GM23338 (cell line): Measurements from ENCODE around the gene ANKS1B. TPM values are rescaled to one million over a fixed set of nuclear protein-coding genes. Genes with fewer than 3 reads are reported as not detected.

Experiments used
- ATAC-seq: fragments of 200-7000 bp; cut with Tn5 transposase; 3 replicates; pipeline ENCODE4 v1.9.1; 2020
- DNase-seq: peaks from one replicate; pipeline ENCODE4 v3.0.0-alpha.2; 2015; ENCODE audit warnings: low spot score
- H2AFZ ChIP-seq: fragments of 200-600 bp; sonication (generic); 2 replicates; pipeline ENCODE4 v1.8.0; 2016; ENCODE audit warnings: antibody characterized with exemption, mild to moderate bottlenecking, moderate library complexity
- H3F3A ChIP-seq: fragments of 200-600 bp; sonication (generic); replicated peaks from 2 replicates; pipeline ENCODE4 v1.8.0; 2017; ENCODE audit warnings: antibody characterized with exemption, mixed run types, low read depth
- H3K27ac ChIP-seq: fragments of 200-600 bp; sonication (generic); 2 replicates; pipeline ENCODE4 v1.6.1; 2016; ENCODE audit warnings: low read depth
- H3K27me3 ChIP-seq: fragments of 200-600 bp; sonication (generic); 2 replicates; pipeline ENCODE4 v1.8.0; 2016; ENCODE audit warnings: mild to moderate bottlenecking, mixed run types, moderate library complexity; ENCODE audit not compliant: insufficient read depth
- H3K36me3 ChIP-seq: fragments of 200-600 bp; sonication (generic); 2 replicates; pipeline ENCODE4 v1.8.0; 2016; ENCODE audit warnings: mild to moderate bottlenecking; ENCODE audit not compliant: insufficient read depth
- H3K4me1 ChIP-seq: fragments of 200-600 bp; sonication (generic); 2 replicates; pipeline ENCODE4 v1.8.0; 2016; ENCODE audit warnings: mild to moderate bottlenecking, moderate library complexity; ENCODE audit not compliant: insufficient read depth
- H3K4me2 ChIP-seq: fragments of 200-600 bp; sonication (generic); 2 replicates; pipeline ENCODE4 v1.7.1; 2017; ENCODE audit warnings: mixed run types
- H3K4me3 ChIP-seq: fragments of 200-600 bp; sonication (generic); 2 replicates; pipeline ENCODE4 v1.6.1; 2016; ENCODE audit warnings: mixed run types
- H3K79me2 ChIP-seq: fragments of 200-600 bp; sonication (generic); replicated peaks from 2 replicates; pipeline ENCODE4 v1.8.0; 2017; ENCODE audit warnings: mild to moderate bottlenecking; ENCODE audit not compliant: insufficient read depth
- H3K9me2 ChIP-seq: fragments of 200-600 bp; sonication (generic); 2 replicates; pipeline ENCODE4 v1.8.0; 2017; ENCODE audit not compliant: insufficient read depth
- H4K20me1 ChIP-seq: fragments of 200-600 bp; sonication (generic); replicated peaks from 2 replicates; pipeline ENCODE4 v1.8.0; 2017; ENCODE audit warnings: mild to moderate bottlenecking; ENCODE audit not compliant: insufficient read depth
- H3K27ac Mint-ChIP-seq: 2 replicates; pipeline ENCODE4 v1.8.0; 2020; ENCODE audit warnings: inconsistent platforms, mild to moderate bottlenecking, moderate library complexity, mixed read lengths
- H3K27me3 Mint-ChIP-seq: 3 replicates; pipeline ENCODE4 v1.8.0; 2022; ENCODE audit warnings: low read depth, mild to moderate bottlenecking, moderate library complexity, mixed read lengths, inconsistent platforms; ENCODE audit not compliant: insufficient read depth, poor library complexity
- H3K36me3 Mint-ChIP-seq: 3 replicates; pipeline ENCODE4 v1.8.0; 2021; ENCODE audit warnings: low read depth, mild to moderate bottlenecking, inconsistent platforms, moderate library complexity, mixed read lengths
- H3K4me1 Mint-ChIP-seq: 3 replicates; pipeline ENCODE4 v1.8.0; 2020; ENCODE audit warnings: mild to moderate bottlenecking, inconsistent platforms, mixed read lengths
- H3K4me3 Mint-ChIP-seq: 3 replicates; pipeline ENCODE4 v1.8.0; 2021; ENCODE audit warnings: moderate library complexity, mild to moderate bottlenecking, inconsistent platforms, mixed read lengths
- H3K9me3 Mint-ChIP-seq: 3 replicates; pipeline ENCODE4 v1.8.0; 2020; ENCODE audit warnings: moderate library complexity, mild to moderate bottlenecking, inconsistent platforms, mixed read lengths
- JUNB ChIP-seq: IDR thresholded peaks from one replicate; pipeline ENCODE4 v1.6.1; 2016; ENCODE audit warnings: antibody characterized with exemption; ENCODE audit not compliant: unreplicated experiment
- NANOG ChIP-seq: IDR thresholded peaks from 2 replicates; pipeline ENCODE4 v1.6.1; 2016; ENCODE audit warnings: antibody characterized with exemption, borderline replicate concordance
- POLR2AphosphoS5 ChIP-seq: IDR thresholded peaks from 2 replicates; pipeline ENCODE4 v1.6.1; 2016; ENCODE audit warnings: antibody characterized with exemption, low read depth
- ZNF331 ChIP-seq: fragments of 250-450 bp; sonication (Bioruptor Pico); IDR thresholded peaks from 2 replicates; pipeline ENCODE4 v1.5.0; 2020; ENCODE audit warnings: low read depth, mild to moderate bottlenecking, moderate library complexity
- polyA plus RNA-seq: library from polyadenylated mRNA; unstranded; fragments of >200 nt; fragmentation: Nextera tagmentation; extraction: Ambion mirVana; gene quantifications from 2 replicates; pipeline ENCODE4 v1.2.1, GENCODE V29; 2016
- total RNA-seq: library from RNA; depleted of rRNA; stranded (reverse); fragments of >200 nt; shearing (Covaris generic); gene quantifications from 2 replicates; pipeline ENCODE4 v1.2.3, GENCODE V29; 2014
- TF ChIP-seq, protein P1 (sequence below), 2 experiments: fragments of 200-600 bp in 1 of 2; sonication (generic) in 1 of 2; conservative IDR thresholded peaks; 2 replicates each; pipeline versions ENCODE4 v1.5.1 to v1.6.1; 2016 to 2017; ENCODE audit warnings: antibody characterized with exemption in 2 of 2, low read depth in 2 of 2, mild to moderate bottlenecking in 2 of 2, moderate library complexity in 1 of 2
- TF ChIP-seq, protein P2 (sequence below): IDR thresholded peaks from one replicate; pipeline ENCODE4 v1.6.1; 2018; ENCODE audit warnings: antibody characterized with exemption; ENCODE audit not compliant: unreplicated experiment
- TF ChIP-seq, protein P3 (sequence below): IDR thresholded peaks from 2 replicates; pipeline ENCODE4 v1.6.1; 2016; ENCODE audit warnings: antibody characterized with exemption

ANKS1B gene
- total and polyA plus RNA-seq, 2 experiments from 2014 or later: 4.3 to 5.8 TPM

DNA sequence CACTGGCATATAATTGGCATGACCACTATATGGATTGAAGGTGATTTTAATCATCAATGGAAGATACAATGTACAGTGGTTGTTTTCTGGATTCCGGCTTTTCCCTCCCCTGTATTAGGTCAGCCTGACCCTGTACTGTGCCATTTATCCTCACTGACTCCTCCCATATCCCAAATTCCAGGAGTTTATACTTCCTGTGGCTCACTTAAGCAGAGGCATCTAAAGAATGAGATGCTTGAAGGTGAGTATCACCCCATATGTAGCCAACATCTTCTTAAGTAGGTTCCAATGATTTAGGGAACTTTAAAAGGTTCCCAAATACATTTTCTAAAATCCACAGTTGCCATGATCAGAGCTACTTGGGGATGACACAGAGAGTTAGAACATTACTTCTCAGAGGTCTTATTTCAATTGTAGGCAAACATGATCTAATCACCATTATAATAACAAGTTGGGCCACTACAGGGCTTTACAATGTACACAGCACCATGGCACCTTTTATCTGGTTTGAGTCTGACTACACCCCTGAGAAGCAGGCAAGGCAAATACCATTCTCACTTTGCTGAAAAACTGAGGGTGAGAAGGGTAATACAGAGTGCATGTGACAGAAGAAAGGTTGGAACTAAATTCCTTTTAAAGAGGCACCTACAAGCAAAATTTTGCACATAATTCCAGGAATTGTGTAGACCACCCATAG is 549.5 kb downstream of the ANKS1B start:
- Histone ChIP-seq H3K4me1 (peaks cover 4% of the 10 kb centered on the region; the same call in 1 of the 2 replicates), H2AFZ (no peak overlapping the region), H3K4me3 (no peak overlapping the region), H3K27me3 (no peaks in the 10 kb centered on the region), H3K36me3 (no peaks in the 10 kb centered on the region), H3K79me2 (no peaks in the 10 kb centered on the region), H3K27ac (no peak overlapping the region), H4K20me1 (no peaks in the 10 kb centered on the region), H3K9me2 (no peaks in the 10 kb centered on the region), H3K4me2 (no peak overlapping the region), H3F3A (no peaks in the 10 kb centered on the region)
- Mint-ChIP-seq H3K36me3 (no peaks in the 10 kb centered on the region), H3K27ac (no peak overlapping the region), H3K9me3 (no peaks in the 10 kb centered on the region), H3K4me1 (peaks cover 14% of the 10 kb centered on the region), H3K27me3 (no peaks in the 10 kb centered on the region), H3K4me3 (no peak overlapping the region)
- ATAC-seq (peak; percentile 57), DNase-seq (peak; percentile 14)
- TF ChIP-seq, protein P1, sequence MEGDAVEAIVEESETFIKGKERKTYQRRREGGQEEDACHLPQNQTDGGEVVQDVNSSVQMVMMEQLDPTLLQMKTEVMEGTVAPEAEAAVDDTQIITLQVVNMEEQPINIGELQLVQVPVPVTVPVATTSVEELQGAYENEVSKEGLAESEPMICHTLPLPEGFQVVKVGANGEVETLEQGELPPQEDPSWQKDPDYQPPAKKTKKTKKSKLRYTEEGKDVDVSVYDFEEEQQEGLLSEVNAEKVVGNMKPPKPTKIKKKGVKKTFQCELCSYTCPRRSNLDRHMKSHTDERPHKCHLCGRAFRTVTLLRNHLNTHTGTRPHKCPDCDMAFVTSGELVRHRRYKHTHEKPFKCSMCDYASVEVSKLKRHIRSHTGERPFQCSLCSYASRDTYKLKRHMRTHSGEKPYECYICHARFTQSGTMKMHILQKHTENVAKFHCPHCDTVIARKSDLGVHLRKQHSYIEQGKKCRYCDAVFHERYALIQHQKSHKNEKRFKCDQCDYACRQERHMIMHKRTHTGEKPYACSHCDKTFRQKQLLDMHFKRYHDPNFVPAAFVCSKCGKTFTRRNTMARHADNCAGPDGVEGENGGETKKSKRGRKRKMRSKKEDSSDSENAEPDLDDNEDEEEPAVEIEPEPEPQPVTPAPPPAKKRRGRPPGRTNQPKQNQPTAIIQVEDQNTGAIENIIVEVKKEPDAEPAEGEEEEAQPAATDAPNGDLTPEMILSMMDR (conservative IDR thresholded peaks at IDR 0.05; ENCODE audit: low read depth in 2 of 2): no peak
- TF ChIP-seq JUNB (no peak), NANOG (no peak), ZNF331 (no peak)
- TF ChIP-seq, protein P2, sequence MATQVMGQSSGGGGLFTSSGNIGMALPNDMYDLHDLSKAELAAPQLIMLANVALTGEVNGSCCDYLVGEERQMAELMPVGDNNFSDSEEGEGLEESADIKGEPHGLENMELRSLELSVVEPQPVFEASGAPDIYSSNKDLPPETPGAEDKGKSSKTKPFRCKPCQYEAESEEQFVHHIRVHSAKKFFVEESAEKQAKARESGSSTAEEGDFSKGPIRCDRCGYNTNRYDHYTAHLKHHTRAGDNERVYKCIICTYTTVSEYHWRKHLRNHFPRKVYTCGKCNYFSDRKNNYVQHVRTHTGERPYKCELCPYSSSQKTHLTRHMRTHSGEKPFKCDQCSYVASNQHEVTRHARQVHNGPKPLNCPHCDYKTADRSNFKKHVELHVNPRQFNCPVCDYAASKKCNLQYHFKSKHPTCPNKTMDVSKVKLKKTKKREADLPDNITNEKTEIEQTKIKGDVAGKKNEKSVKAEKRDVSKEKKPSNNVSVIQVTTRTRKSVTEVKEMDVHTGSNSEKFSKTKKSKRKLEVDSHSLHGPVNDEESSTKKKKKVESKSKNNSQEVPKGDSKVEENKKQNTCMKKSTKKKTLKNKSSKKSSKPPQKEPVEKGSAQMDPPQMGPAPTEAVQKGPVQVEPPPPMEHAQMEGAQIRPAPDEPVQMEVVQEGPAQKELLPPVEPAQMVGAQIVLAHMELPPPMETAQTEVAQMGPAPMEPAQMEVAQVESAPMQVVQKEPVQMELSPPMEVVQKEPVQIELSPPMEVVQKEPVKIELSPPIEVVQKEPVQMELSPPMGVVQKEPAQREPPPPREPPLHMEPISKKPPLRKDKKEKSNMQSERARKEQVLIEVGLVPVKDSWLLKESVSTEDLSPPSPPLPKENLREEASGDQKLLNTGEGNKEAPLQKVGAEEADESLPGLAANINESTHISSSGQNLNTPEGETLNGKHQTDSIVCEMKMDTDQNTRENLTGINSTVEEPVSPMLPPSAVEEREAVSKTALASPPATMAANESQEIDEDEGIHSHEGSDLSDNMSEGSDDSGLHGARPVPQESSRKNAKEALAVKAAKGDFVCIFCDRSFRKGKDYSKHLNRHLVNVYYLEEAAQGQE: no peak

GRCh38 chr12:99433155-99433554 is 551.6 kb downstream of the ANKS1B start:
- no peaks in the 10 kb centered on the region for H3K36me3 Mint-ChIP-seq
- Histone ChIP-seq H3K36me3 (no peaks in the 10 kb centered on the region), H3K9me2 (no peaks in the 10 kb centered on the region), H3K27me3 (no peaks in the 10 kb centered on the region), H3K4me3 (no peak overlapping the region), H3K27ac (no peak overlapping the region), H3F3A (no peaks in the 10 kb centered on the region), H2AFZ (no peak overlapping the region), H3K4me2 (no peak overlapping the region), H3K4me1 (no peaks in the 10 kb centered on the region), H4K20me1 (no peaks in the 10 kb centered on the region), H3K79me2 (no peaks in the 10 kb centered on the region)
- DNase-seq: no peak
- no peak overlapping the region for H3K4me3 Mint-ChIP-seq
- no peaks in the 10 kb centered on the region for H3K9me3 Mint-ChIP-seq
- H3K27ac Mint-ChIP-seq: no peak overlapping the region
- no peak for ATAC-seq
- no peaks in the 10 kb centered on the region for H3K27me3 Mint-ChIP-seq
- H3K4me1 Mint-ChIP-seq: peaks cover 10% of the 10 kb centered on the region
- TF ChIP-seq, protein P3, sequence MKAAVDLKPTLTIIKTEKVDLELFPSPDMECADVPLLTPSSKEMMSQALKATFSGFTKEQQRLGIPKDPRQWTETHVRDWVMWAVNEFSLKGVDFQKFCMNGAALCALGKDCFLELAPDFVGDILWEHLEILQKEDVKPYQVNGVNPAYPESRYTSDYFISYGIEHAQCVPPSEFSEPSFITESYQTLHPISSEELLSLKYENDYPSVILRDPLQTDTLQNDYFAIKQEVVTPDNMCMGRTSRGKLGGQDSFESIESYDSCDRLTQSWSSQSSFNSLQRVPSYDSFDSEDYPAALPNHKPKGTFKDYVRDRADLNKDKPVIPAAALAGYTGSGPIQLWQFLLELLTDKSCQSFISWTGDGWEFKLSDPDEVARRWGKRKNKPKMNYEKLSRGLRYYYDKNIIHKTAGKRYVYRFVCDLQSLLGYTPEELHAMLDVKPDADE: no peak
- TF ChIP-seq POLR2AphosphoS5: no peak
- TF ChIP-seq, protein P2: no peak
